ENCODE data around the gene ARHGAP44. TPM values are rescaled to one million over a fixed set of nuclear protein-coding genes. Genes with fewer than 3 reads are reported as not detected.
A peak's percentile ranks its signal among the peaks of the same experiment; 100 is the strongest.

Gene ARHGAP44
- total RNA-seq, 1 donor from 2014 or later: 6.5 TPM

GRCh38 chr17:12965988-12966387 is 176.7 kb downstream of the ARHGAP44 start:
- H3K4me1 Mint-ChIP-seq: peaks cover 5% of the 10 kb centered on the region
- H3K27me3 Mint-ChIP-seq (ENCODE audit: low read depth): no peaks in the 10 kb centered on the region
- no peaks in the 10 kb centered on the region for H3K9me3 Mint-ChIP-seq
- TF ChIP-seq CTCF (conservative IDR thresholded peaks at IDR 0.05): no peak
- H3K36me3 Mint-ChIP-seq (ENCODE audit: low read depth): peaks cover 9% of the 10 kb centered on the region
- DNase-seq (ENCODE audit: low read depth, low spot score): no peak
- H3K27ac Mint-ChIP-seq (ENCODE audit: unreplicated experiment): no peak overlapping the region
- H3K4me3 Mint-ChIP-seq: no peak overlapping the region

GRCh38 chr17:12966413-12966812 is 177.1 kb downstream of the ARHGAP44 start:
- Mint-ChIP-seq H3K4me3 (no peak overlapping the region), H3K27ac (ENCODE audit: unreplicated experiment) (no peak overlapping the region), H3K27me3 (ENCODE audit: low read depth) (no peaks in the 10 kb centered on the region), H3K9me3 (no peaks in the 10 kb centered on the region), H3K4me1 (peaks cover 5% of the 10 kb centered on the region), H3K36me3 (ENCODE audit: low read depth) (peaks cover 9% of the 10 kb centered on the region)
- no peak for TF ChIP-seq CTCF (conservative IDR thresholded peaks at IDR 0.05)
- no peak for DNase-seq (ENCODE audit: low read depth, low spot score)

DNA sequence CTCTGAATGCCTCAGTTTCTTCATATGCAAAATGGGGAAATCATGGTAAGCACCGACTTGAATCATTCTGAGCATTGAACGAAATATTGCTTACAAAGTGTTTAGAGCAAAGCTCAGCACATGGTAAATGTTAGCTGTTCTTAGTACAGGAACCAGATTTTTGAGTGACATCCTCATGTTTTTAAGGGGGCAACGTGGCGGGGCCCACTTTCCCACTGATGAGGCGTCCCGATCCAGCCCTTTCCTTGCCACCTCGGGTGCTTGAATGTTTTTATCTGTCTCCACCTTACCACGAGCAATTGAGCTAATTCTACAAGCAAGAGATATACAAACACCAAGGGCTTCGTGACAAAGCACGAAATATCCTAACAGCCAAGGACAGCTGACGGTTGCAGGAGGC is 178.7 kb downstream of the ARHGAP44 start:
- no peak overlapping the region for H3K27ac Mint-ChIP-seq (ENCODE audit: unreplicated experiment)

GRCh38 chr17:12973496-12974004 is 184.3 kb downstream of the ARHGAP44 start:
- no peak overlapping the region for H3K4me3 Mint-ChIP-seq
- H3K36me3 Mint-ChIP-seq (ENCODE audit: low read depth): peaks cover 2% of the 10 kb centered on the region
- H3K27me3 Mint-ChIP-seq (ENCODE audit: low read depth): peaks cover 13% of the 10 kb centered on the region
- no peaks in the 10 kb centered on the region for H3K9me3 Mint-ChIP-seq
- no peak for TF ChIP-seq CTCF (conservative IDR thresholded peaks at IDR 0.05)
- DNase-seq (ENCODE audit: low read depth, low spot score): no peak
- peaks cover 6% of the 10 kb centered on the region for H3K4me1 Mint-ChIP-seq
- no peak overlapping the region for H3K27ac Mint-ChIP-seq (ENCODE audit: unreplicated experiment)

More for the DNA sequence above, 178.7 kb downstream of the ARHGAP44 start:
- Mint-ChIP-seq H3K27me3 (ENCODE audit: low read depth) (peaks cover 3% of the 10 kb centered on the region), H3K4me1 (peaks cover 5% of the 10 kb centered on the region), H3K4me3 (no peak overlapping the region), H3K36me3 (ENCODE audit: low read depth) (peaks cover 6% of the 10 kb centered on the region), H3K9me3 (no peaks in the 10 kb centered on the region)
- no peak for DNase-seq (ENCODE audit: low read depth, low spot score)
- no peak for TF ChIP-seq CTCF (conservative IDR thresholded peaks at IDR 0.05)

GRCh38 chr17:12974005-12974531 is 184.8 kb downstream of the ARHGAP44 start:
- DNase-seq (ENCODE audit: low read depth, low spot score): peak; percentile 16
- H3K4me3 Mint-ChIP-seq: peak overlapping the region; percentile 73
- no peak overlapping the region for H3K27ac Mint-ChIP-seq (ENCODE audit: unreplicated experiment)
- H3K36me3 Mint-ChIP-seq (ENCODE audit: low read depth): peaks cover 2% of the 10 kb centered on the region
- H3K27me3 Mint-ChIP-seq (ENCODE audit: low read depth): peaks cover 13% of the 10 kb centered on the region
- H3K9me3 Mint-ChIP-seq: no peaks in the 10 kb centered on the region
- H3K4me1 Mint-ChIP-seq: peaks cover 6% of the 10 kb centered on the region
- TF ChIP-seq CTCF (conservative IDR thresholded peaks at IDR 0.05): no peak
